ENCODE results near the gene HOXD11.

DNA sequence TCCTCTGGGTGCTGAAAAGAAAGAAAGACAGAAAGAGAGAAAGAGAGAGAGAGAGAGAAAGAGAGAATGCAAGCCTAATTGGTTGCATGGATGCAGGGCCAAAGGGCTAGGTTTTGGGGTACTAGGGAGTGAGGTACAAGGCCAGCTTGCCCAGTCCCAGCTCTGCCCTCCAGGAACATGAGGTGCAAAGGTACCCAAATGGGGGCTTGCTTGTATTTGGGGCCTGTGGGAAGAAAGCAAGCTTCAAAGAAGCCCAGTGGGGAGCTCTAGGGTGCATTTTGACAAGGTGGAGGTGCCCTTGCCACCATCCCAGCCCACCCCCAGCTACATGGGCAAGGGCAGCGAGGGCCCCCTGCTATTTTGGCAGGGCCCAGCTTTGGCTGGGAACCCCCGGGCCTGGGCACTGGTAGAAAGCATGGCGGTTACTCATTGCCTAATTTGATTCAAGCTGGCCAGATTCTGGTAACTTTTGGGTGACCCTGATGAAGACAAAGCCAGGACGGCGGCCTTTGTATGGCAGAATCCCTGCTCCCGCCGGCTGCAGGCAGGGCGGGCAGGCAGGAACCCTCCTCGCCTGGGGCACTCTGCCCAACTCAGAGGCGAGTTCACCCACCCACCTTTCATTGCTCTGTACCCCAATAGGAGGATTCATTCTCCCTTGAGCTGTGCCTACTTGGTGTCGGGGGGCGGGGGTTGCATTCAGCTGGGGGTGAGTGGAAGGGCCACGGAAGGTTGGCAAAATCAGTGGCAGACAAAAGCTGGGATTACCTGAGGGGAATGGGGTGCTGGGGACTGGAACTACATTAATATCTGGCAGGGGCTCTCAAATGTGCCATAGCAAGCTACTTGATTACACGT lies 43.7 kb downstream of the HOXD11 start:
- TF ChIP-seq POLR2AphosphoS5 (IDR thresholded peaks at IDR 0.05; ENCODE audit: borderline replicate concordance, low read depth, low read length), result no peak
- TF ChIP-seq EZH2 (IDR thresholded peaks at IDR 0.05), result no peak
- no peak for TF ChIP-seq FOXP2 (optimal IDR thresholded peaks at IDR 0.05; ENCODE audit: control extremely low read depth, extremely low read length, insufficient read depth)
